ENCODE results near the gene C8A. TPM values are rescaled to one million over a fixed set of nuclear protein-coding genes. Genes with fewer than 3 reads are reported as not detected.

C8A gene
- polyA plus RNA-seq, 3 donors: not detected

DNA sequence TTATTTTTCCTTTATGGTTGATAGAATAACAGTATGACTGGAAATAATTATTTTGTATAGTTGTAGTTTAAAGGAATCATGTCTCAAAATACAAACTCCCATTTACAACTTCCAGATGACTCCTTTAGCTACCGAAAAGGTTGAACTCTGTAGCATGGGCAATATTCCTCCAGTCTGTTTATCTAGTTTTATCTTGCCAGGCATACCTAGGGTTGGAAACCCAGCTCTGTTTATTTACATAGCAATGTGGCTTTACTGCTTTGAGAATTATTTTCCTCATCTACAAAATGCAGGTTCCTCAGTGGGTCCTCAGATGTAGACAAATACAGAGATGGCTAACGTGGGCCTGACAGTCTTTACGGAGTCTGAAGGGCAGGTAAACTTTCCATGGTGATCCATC, 51.1 kb downstream of the C8A start:
- Histone ChIP-seq H3K27ac (ENCODE audit: low read depth in 1 of 2, low read length in 2 of 2) (no peak overlapping the region), H3K4me2 (replicated peaks; ENCODE audit: extremely low read depth, low read length, poor library complexity, severe bottlenecking) (no peak overlapping the region), H3K9ac (ENCODE audit: insufficient read depth, low read length, poor library complexity, severe bottlenecking) (no peak overlapping the region), H3K79me2 (ENCODE audit: insufficient read depth, low read length) (no peaks in the 10 kb centered on the region), H3K4me3 (replicated peaks in 1 of 3; ENCODE audit: low read depth in 2 of 3, low read length in 3 of 3) (no peak overlapping the region), H2AFZ (ENCODE audit: insufficient read depth, low read depth, low read length, poor library complexity, severe bottlenecking) (no peak overlapping the region), H3K9me3 (replicated peaks in 1 of 2; ENCODE audit: control insufficient read depth in 1 of 2, insufficient read depth in 1 of 2, low read length in 2 of 2) (no peaks in the 10 kb centered on the region), H3K36me3 (replicated peaks in 1 of 2; ENCODE audit: control insufficient read depth in 1 of 2, insufficient read depth in 2 of 2, low read length in 2 of 2) (no peaks in the 10 kb centered on the region), H3K4me1 (ENCODE audit: control insufficient read depth in 1 of 2, insufficient read depth in 2 of 2, low read length in 2 of 2) (peaks cover 19 to 20% of the 10 kb centered on the region in 2 donors), H4K20me1 (ENCODE audit: insufficient read depth, low read length) (no peaks in the 10 kb centered on the region), H3K27me3 (ENCODE audit: control insufficient read depth in 2 of 2, insufficient read depth in 2 of 2, low read length in 2 of 2) (no peaks in the 10 kb centered on the region)
- WGBS (ENCODE audit: insufficient coverage): 100% methylated on average over 1 of the region's 3 CpGs
- H3K36me3 Mint-ChIP-seq: no peaks in the 10 kb centered on the region
- peaks cover 1 to 8% (median 4%) of the 10 kb centered on the region in 3 donors for H3K27me3 Mint-ChIP-seq (ENCODE audit: low read depth in 3 of 3)
- H3K9me3 Mint-ChIP-seq: peaks cover 0 to 12% (median 3%) of the 10 kb centered on the region in 7 donors
- intact Hi-C loops (cut with micrococcal nuclease): no loop called here
- no peak overlapping the region for H3K4me3 Mint-ChIP-seq
- H3K4me1 Mint-ChIP-seq: peaks cover 30% of the 10 kb centered on the region
- TF ChIP-seq, protein P1, sequence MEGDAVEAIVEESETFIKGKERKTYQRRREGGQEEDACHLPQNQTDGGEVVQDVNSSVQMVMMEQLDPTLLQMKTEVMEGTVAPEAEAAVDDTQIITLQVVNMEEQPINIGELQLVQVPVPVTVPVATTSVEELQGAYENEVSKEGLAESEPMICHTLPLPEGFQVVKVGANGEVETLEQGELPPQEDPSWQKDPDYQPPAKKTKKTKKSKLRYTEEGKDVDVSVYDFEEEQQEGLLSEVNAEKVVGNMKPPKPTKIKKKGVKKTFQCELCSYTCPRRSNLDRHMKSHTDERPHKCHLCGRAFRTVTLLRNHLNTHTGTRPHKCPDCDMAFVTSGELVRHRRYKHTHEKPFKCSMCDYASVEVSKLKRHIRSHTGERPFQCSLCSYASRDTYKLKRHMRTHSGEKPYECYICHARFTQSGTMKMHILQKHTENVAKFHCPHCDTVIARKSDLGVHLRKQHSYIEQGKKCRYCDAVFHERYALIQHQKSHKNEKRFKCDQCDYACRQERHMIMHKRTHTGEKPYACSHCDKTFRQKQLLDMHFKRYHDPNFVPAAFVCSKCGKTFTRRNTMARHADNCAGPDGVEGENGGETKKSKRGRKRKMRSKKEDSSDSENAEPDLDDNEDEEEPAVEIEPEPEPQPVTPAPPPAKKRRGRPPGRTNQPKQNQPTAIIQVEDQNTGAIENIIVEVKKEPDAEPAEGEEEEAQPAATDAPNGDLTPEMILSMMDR (IDR thresholded peaks at IDR 0.05): no peak
- H3K27ac Mint-ChIP-seq: no peak overlapping the region
- no peak for DNase-seq

DNA sequence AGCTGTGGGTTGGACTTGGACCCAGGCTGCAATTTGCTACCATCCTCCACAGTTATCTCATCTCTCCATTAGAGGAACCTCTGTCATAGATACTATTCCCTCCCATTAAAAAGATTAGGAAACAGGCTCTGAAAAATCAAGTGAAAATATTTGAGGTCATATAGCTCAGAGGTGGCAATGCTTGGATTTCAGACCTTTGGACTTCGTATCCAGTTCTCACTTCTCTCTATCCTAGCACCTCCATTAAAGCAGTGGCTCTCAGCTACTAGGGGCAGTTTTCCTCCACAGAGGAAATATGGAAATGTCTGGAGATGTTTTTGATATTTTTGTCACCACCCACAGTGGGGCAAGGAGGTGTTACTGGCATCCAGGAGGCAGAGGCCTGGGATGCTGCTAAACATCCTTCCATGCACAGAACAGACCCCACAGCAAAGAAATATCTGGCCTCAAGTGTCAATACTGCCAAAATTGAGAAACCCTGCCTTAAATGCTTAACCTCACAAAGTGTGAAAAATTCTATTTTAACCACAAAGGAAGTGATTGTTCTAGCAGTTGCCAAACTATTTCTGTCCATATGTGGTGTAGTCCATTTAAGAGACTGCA, 54.1 kb downstream of the C8A start:
- H3K4me1 ChIP-seq (ENCODE audit: control insufficient read depth in 1 of 2, insufficient read depth in 2 of 2, low read length in 2 of 2): peaks cover 21% of the 10 kb centered on the region in 2 donors
- no peaks in the 10 kb centered on the region for H3K36me3 ChIP-seq (replicated peaks in 1 of 2; ENCODE audit: control insufficient read depth in 1 of 2, insufficient read depth in 2 of 2, low read length in 2 of 2)
- Mint-ChIP-seq H3K9me3 (peaks cover 0 to 8% (median 2%) of the 10 kb centered on the region in 7 donors), H3K27me3 (ENCODE audit: low read depth in 3 of 3) (peaks cover 1 to 4% (median 3%) of the 10 kb centered on the region in 3 donors), H3K27ac (no peak overlapping the region), H3K4me1 (peaks cover 31% of the 10 kb centered on the region), H3K36me3 (no peaks in the 10 kb centered on the region), H3K4me3 (no peak overlapping the region)
- intact Hi-C loops (cut with micrococcal nuclease): no loop called here
- no peak for DNase-seq
- no peaks in the 10 kb centered on the region for H3K27me3 ChIP-seq (ENCODE audit: control insufficient read depth in 2 of 2, insufficient read depth in 2 of 2, low read length in 2 of 2)
- H3K27ac ChIP-seq (ENCODE audit: low read depth in 1 of 2, low read length in 2 of 2): no peak overlapping the region
- no peaks in the 10 kb centered on the region for H4K20me1 ChIP-seq (ENCODE audit: insufficient read depth, low read length)
- WGBS (ENCODE audit: insufficient coverage): no CpG with 5 or more reads among the region's 1 CpG
- no peak overlapping the region for H3K4me2 ChIP-seq (replicated peaks; ENCODE audit: extremely low read depth, low read length, poor library complexity, severe bottlenecking)
- H3K9me3 ChIP-seq (replicated peaks in 1 of 2; ENCODE audit: control insufficient read depth in 1 of 2, insufficient read depth in 1 of 2, low read length in 2 of 2): no peaks in the 10 kb centered on the region
- H3K9ac ChIP-seq (ENCODE audit: insufficient read depth, low read length, poor library complexity, severe bottlenecking): no peak overlapping the region
- TF ChIP-seq, protein P1 (IDR thresholded peaks at IDR 0.05): no peak
- H3K79me2 ChIP-seq (ENCODE audit: insufficient read depth, low read length): no peaks in the 10 kb centered on the region
- no peak overlapping the region for H3K4me3 ChIP-seq (replicated peaks in 1 of 3; ENCODE audit: low read depth in 2 of 3, low read length in 3 of 3)
- H2AFZ ChIP-seq (ENCODE audit: insufficient read depth, low read depth, low read length, poor library complexity, severe bottlenecking): no peak overlapping the region
